ENCODE measurements around the gene NLRC5. TPM values are rescaled to one million over a fixed set of nuclear protein-coding genes. Genes with fewer than 3 reads are reported as not detected.

The NLRC5 gene
- total and polyA plus RNA-seq, 9 of the 15 experiments (the other 6 are each of a cell fraction or from before 2014, with no cell fraction given) = 0.59 to 0.71 TPM; not detected in 7

GRCh38 chr16:56964243-56965148 is 24.9 kb upstream of the NLRC5 start (continued):
- TF ChIP-seq, protein P1, sequence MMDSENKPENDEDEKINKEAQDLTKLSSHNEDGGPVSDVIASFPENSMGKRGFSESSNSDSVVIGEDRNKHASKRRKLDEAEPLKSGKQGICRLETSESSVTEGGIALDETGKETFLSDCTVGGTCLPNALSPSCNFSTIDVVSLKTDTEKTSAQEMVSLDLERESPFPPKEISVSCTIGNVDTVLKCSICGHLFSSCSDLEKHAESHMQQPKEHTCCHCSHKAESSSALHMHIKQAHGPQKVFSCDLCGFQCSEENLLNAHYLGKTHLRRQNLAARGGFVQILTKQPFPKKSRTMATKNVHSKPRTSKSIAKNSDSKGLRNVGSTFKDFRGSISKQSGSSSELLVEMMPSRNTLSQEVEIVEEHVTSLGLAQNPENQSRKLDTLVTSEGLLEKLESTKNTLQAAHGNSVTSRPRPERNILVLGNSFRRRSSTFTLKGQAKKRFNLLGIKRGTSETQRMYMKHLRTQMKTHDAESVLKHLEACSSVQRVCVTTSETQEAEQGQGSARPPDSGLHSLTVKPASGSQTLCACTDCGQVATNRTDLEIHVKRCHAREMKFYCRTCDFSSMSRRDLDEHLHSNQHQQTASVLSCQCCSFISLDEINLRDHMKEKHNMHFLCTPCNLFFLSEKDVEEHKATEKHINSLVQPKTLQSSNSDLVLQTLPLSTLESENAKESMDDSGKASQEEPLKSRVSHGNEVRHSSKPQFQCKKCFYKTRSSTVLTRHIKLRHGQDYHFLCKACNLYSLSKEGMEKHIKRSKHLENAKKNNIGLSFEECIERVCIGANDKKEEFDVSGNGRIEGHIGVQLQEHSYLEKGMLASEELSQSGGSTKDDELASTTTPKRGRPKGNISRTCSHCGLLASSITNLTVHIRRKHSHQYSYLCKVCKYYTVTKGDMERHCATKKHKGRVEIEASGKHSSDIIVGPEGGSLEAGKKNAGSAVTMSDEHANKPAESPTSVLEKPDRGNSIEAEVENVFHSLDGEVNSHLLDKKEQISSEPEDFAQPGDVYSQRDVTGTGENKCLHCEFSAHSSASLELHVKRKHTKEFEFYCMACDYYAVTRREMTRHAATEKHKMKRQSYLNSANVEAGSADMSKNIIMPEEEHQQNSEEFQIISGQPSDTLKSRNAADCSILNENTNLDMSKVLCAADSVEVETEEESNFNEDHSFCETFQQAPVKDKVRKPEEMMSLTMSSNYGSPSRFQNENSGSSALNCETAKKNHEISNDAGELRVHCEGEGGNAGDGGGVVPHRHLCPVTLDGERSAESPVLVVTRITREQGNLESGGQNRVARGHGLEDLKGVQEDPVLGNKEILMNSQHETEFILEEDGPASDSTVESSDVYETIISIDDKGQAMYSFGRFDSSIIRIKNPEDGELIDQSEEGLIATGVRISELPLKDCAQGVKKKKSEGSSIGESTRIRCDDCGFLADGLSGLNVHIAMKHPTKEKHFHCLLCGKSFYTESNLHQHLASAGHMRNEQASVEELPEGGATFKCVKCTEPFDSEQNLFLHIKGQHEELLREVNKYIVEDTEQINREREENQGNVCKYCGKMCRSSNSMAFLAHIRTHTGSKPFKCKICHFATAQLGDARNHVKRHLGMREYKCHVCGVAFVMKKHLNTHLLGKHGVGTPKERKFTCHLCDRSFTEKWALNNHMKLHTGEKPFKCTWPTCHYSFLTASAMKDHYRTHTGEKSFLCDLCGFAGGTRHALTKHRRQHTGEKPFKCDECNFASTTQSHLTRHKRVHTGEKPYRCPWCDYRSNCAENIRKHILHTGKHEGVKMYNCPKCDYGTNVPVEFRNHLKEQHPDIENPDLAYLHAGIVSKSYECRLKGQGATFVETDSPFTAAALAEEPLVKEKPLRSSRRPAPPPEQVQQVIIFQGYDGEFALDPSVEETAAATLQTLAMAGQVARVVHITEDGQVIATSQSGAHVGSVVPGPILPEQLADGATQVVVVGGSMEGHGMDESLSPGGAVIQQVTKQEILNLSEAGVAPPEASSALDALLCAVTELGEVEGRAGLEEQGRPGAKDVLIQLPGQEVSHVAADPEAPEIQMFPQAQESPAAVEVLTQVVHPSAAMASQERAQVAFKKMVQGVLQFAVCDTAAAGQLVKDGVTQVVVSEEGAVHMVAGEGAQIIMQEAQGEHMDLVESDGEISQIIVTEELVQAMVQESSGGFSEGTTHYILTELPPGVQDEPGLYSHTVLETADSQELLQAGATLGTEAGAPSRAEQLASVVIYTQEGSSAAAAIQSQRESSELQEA (IDR thresholded peaks at IDR 0.05; ENCODE audit: low read depth) = no peak
- TF ChIP-seq MBD2 (IDR thresholded peaks at IDR 0.05; ENCODE audit: borderline replicate concordance, low read depth) (no peak), MYC (IDR thresholded peaks at IDR 0.05; ENCODE audit: low read depth, low read length) (peak; percentile 49; the same call in 1 of the 2 replicates), MYC (CRISPR knock-in tag; IDR thresholded peaks at IDR 0.05; ENCODE audit: borderline replicate concordance, low read depth) (no peak), CBX5 (IDR thresholded peaks at IDR 0.05; ENCODE audit: borderline replicate concordance, low read depth) (no peak), BRD4 (IDR thresholded peaks at IDR 0.05) (no peak), ZNF583 (CRISPR knock-in tag; IDR thresholded peaks at IDR 0.05) (no peak), TAL1 (IDR thresholded peaks at IDR 0.05) (no peak), TEAD4 (IDR thresholded peaks at IDR 0.05; ENCODE audit: low read length) (peak; percentile 88), TEAD4 (CRISPR knock-in tag; IDR thresholded peaks at IDR 0.05; ENCODE audit: borderline replicate concordance) (peak; percentile 78; the same call in 1 of the 2 replicates), ZNF436 (CRISPR knock-in tag; IDR thresholded peaks at IDR 0.05) (no peak), GATAD2B (IDR thresholded peaks at IDR 0.05; ENCODE audit: borderline replicate concordance) (peak; percentile 29; the same call in 1 of the 2 replicates), ZNF77 (CRISPR knock-in tag; IDR thresholded peaks at IDR 0.05) (no peak)
- TF ChIP-seq, protein P2, sequence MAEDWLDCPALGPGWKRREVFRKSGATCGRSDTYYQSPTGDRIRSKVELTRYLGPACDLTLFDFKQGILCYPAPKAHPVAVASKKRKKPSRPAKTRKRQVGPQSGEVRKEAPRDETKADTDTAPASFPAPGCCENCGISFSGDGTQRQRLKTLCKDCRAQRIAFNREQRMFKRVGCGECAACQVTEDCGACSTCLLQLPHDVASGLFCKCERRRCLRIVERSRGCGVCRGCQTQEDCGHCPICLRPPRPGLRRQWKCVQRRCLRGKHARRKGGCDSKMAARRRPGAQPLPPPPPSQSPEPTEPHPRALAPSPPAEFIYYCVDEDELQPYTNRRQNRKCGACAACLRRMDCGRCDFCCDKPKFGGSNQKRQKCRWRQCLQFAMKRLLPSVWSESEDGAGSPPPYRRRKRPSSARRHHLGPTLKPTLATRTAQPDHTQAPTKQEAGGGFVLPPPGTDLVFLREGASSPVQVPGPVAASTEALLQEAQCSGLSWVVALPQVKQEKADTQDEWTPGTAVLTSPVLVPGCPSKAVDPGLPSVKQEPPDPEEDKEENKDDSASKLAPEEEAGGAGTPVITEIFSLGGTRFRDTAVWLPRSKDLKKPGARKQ (CRISPR knock-in tag; IDR thresholded peaks at IDR 0.05) = no peak
- TF ChIP-seq, protein P3, sequence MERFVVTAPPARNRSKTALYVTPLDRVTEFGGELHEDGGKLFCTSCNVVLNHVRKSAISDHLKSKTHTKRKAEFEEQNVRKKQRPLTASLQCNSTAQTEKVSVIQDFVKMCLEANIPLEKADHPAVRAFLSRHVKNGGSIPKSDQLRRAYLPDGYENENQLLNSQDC (CRISPR knock-in tag; IDR thresholded peaks at IDR 0.05) = no peak
- TF ChIP-seq, protein P4, sequence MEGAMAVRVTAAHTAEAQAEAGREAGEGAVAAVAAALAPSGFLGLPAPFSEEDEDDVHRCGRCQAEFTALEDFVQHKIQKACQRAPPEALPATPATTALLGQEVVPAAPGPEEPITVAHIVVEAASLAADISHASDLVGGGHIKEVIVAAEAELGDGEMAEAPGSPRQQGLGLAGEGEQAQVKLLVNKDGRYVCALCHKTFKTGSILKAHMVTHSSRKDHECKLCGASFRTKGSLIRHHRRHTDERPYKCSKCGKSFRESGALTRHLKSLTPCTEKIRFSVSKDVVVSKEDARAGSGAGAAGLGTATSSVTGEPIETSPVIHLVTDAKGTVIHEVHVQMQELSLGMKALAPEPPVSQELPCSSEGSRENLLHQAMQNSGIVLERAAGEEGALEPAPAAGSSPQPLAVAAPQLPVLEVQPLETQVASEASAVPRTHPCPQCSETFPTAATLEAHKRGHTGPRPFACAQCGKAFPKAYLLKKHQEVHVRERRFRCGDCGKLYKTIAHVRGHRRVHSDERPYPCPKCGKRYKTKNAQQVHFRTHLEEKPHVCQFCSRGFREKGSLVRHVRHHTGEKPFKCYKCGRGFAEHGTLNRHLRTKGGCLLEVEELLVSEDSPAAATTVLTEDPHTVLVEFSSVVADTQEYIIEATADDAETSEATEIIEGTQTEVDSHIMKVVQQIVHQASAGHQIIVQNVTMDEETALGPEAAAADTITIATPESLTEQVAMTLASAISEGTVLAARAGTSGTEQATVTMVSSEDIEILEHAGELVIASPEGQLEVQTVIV (CRISPR knock-in tag; IDR thresholded peaks at IDR 0.05; ENCODE audit: borderline replicate concordance) = no peak
